ENCODE results near the gene SOAT2. TPM values are rescaled to one million over a fixed set of nuclear protein-coding genes. Genes with fewer than 3 reads are reported as not detected.
"Not testable (repeated sequence)": the region's sequence is repeated elsewhere in the genome, so short reads cannot be mapped to it uniquely, and the experiment has no call there.

The SOAT2 gene
- total RNA-seq, 1 donor from 2014 or later = not detected

GRCh38 chr12:53103860-53104305, 597 bp downstream of the SOAT2 start:
- Mint-ChIP-seq H3K27ac (ENCODE audit: unreplicated experiment) (no peak overlapping the region), H3K4me3 (ENCODE audit: unreplicated experiment) (no peak overlapping the region), H3K9me3 (ENCODE audit: unreplicated experiment) (peaks cover 2% of the 10 kb centered on the region), H3K27me3 (ENCODE audit: unreplicated experiment) (peaks cover 8% of the 10 kb centered on the region), H3K4me1 (ENCODE audit: low read depth, unreplicated experiment) (no peaks in the 10 kb centered on the region), H3K36me3 (ENCODE audit: unreplicated experiment) (no peaks in the 10 kb centered on the region)
- no peak for TF ChIP-seq CTCF (IDR thresholded peaks at IDR 0.05; ENCODE audit: partially characterized antibody, unreplicated experiment)
- DNase-seq = no peak

- H3K4me3 Mint-ChIP-seq (ENCODE audit: unreplicated experiment) = no peak overlapping the region
- no peak overlapping the region for H3K27ac Mint-ChIP-seq (ENCODE audit: unreplicated experiment)
- no peaks in the 10 kb centered on the region for H3K4me1 Mint-ChIP-seq (ENCODE audit: low read depth, unreplicated experiment)
- TF ChIP-seq CTCF (IDR thresholded peaks at IDR 0.05; ENCODE audit: partially characterized antibody, unreplicated experiment) = no peak
- no peaks in the 10 kb centered on the region for H3K36me3 Mint-ChIP-seq (ENCODE audit: unreplicated experiment)
- DNase-seq = no peak
- H3K27me3 Mint-ChIP-seq (ENCODE audit: unreplicated experiment) = peaks cover 2% of the 10 kb centered on the region
- H3K9me3 Mint-ChIP-seq (ENCODE audit: unreplicated experiment) = no peaks in the 10 kb centered on the region
Observed at GRCh38 chr12:53105256-53105655, 2.0 kb downstream of the SOAT2 start.

- Mint-ChIP-seq H3K27ac (ENCODE audit: unreplicated experiment) (no peak overlapping the region), H3K36me3 (ENCODE audit: unreplicated experiment) (no peaks in the 10 kb centered on the region), H3K27me3 (ENCODE audit: unreplicated experiment) (peaks cover 2% of the 10 kb centered on the region), H3K4me3 (ENCODE audit: unreplicated experiment) (no peak overlapping the region), H3K4me1 (ENCODE audit: low read depth, unreplicated experiment) (no peaks in the 10 kb centered on the region), H3K9me3 (ENCODE audit: unreplicated experiment) (no peaks in the 10 kb centered on the region)
- no peak for TF ChIP-seq CTCF (IDR thresholded peaks at IDR 0.05; ENCODE audit: partially characterized antibody, unreplicated experiment)
- DNase-seq = no peak
Observed at GRCh38 chr12:53105712-53106439, 2.6 kb downstream of the SOAT2 start.

- H3K27me3 Mint-ChIP-seq (ENCODE audit: unreplicated experiment) = peaks cover 4% of the 10 kb centered on the region
- H3K4me1 Mint-ChIP-seq (ENCODE audit: low read depth, unreplicated experiment) = no peaks in the 10 kb centered on the region
- H3K36me3 Mint-ChIP-seq (ENCODE audit: unreplicated experiment) = no peaks in the 10 kb centered on the region
- no peak overlapping the region for H3K27ac Mint-ChIP-seq (ENCODE audit: unreplicated experiment)
- no peak for DNase-seq
- TF ChIP-seq CTCF (IDR thresholded peaks at IDR 0.05; ENCODE audit: partially characterized antibody, unreplicated experiment) = no peak
- no peak overlapping the region for H3K4me3 Mint-ChIP-seq (ENCODE audit: unreplicated experiment)
- H3K9me3 Mint-ChIP-seq (ENCODE audit: unreplicated experiment) = no peaks in the 10 kb centered on the region
Observed at GRCh38 chr12:53107122-53107521, 3.8 kb downstream of the SOAT2 start.

- not testable (repeated sequence) for H3K27ac Mint-ChIP-seq (ENCODE audit: unreplicated experiment); H3K9me3 Mint-ChIP-seq (ENCODE audit: unreplicated experiment); H3K4me3 Mint-ChIP-seq (ENCODE audit: unreplicated experiment); H3K27me3 Mint-ChIP-seq (ENCODE audit: unreplicated experiment); H3K4me1 Mint-ChIP-seq (ENCODE audit: low read depth, unreplicated experiment); DNase-seq; H3K36me3 Mint-ChIP-seq (ENCODE audit: unreplicated experiment)
Observed at GRCh38 chr12:53112431-53112830, 9.1 kb downstream of the SOAT2 start.
